ENCODE measurements around the gene RCL1. TPM values are rescaled to one million over a fixed set of nuclear protein-coding genes. Genes with fewer than 3 reads are reported as not detected.
"Not testable (repeated sequence)": the region's sequence is repeated elsewhere in the genome, so short reads cannot be mapped to it uniquely, and the experiment has no call there.

The RCL1 gene
- polyA plus RNA-seq, 3 donors from 2014 or later, result 13.6 to 31.3 (median 17.0) TPM

DNA sequence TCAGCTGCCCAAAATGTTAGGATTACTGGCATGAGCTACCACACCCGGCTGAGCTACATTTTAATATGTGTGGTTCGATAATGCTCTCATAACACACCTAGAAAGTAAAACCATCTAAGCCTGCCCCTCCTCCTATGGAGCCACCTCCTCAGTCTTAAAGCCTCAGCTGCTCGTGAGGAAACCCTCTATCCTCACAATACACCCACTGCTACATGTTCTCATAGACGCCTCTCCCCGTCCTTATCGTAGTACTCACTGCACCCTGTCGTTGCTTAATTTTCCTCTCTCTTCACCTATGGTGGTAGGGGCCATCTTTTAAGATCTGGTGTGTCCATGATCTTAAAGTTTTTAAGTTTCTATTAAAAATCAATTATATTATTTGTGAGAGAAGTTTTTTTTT, 72.9 kb downstream of the RCL1 start:
- H3K36me3 Mint-ChIP-seq, result peaks cover 11 to 27% (median 15%) of the 10 kb centered on the region in 3 donors
- peak overlapping the region in 1 of 6 donors; percentile 9 for H3K27ac Mint-ChIP-seq
- peaks cover 0 to 3% (median 0%) of the 10 kb centered on the region in 3 donors for H3K27me3 Mint-ChIP-seq (ENCODE audit: low read depth in 3 of 3)
- H3K9me3 Mint-ChIP-seq, result no peaks in the 10 kb centered on the region
- DNase-seq, result no peak
- peaks cover 0 to 4% of the 10 kb centered on the region in 2 donors for H3K4me1 Mint-ChIP-seq
- H3K4me3 Mint-ChIP-seq, result peak overlapping the region in 1 of 5 donors; percentile 23

DNA sequence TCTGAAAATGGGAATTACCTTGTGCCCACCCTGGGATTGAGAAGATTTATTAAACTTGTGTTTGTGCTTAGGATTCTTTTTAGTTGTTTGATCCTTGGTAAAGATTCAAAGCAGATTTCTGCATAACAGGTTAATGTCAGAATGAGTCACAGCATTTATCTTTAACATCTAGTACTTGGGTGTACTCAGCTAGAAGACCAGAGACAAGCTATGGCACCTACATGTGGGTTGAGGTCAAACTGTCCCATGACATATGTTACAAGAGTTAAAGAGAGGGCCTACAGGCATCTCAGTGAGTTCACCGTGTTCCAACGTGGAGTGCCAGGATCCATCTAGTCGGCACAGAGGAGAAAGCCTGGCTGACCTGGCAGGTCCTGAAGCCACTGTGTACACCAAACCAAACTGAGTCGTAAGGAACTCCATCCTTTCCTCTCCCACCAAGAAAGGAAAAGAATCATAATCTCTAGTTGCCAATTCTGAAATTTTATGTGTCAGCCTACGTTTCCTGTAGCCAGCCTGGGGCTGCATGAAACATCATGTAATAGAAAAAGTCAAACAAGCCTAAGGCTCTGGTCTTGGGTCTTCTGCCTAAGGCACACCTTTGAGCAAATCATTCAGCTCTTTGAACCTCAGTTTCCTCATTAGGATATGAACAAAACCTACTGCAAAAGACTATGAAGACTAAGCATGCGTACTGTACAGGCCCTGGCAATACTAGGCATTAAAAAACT, 73.7 kb downstream of the RCL1 start:
- Mint-ChIP-seq H3K9me3 (no peaks in the 10 kb centered on the region), H3K36me3 (peaks cover 6 to 22% (median 13%) of the 10 kb centered on the region in 3 donors), H3K4me3 (no peak overlapping the region), H3K4me1 (peaks cover 0 to 4% of the 10 kb centered on the region in 2 donors), H3K27ac (peak overlapping the region in 1 of 6 donors; percentile 48), H3K27me3 (ENCODE audit: low read depth in 3 of 3) (peaks cover 0 to 3% (median 0%) of the 10 kb centered on the region in 3 donors)
- DNase-seq, result no peak

DNA sequence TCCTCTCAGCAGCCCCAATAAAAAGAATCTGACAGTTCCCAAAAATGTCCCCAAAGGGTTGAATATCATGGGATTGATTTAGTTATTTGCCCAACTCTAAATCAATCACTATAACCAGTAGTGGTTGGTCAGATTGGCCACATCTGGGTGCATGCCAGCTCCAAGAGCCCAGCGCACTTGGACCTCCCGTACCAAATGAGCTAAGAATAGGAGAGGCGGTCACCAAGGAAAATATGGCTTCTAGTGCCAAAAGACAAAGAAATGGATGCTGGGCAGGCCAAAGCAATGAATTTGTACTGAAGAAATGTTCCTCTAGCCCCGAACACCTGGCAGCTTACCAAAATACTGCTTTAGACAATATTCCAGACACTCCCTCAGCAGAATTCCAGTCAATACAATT, 80.3 kb downstream of the RCL1 start:
- H3K4me1 Mint-ChIP-seq, result no peaks in the 10 kb centered on the region
- peaks cover 5 to 7% (median 6%) of the 10 kb centered on the region in 3 donors for H3K36me3 Mint-ChIP-seq
- no peak overlapping the region for H3K27ac Mint-ChIP-seq
- no peaks in the 10 kb centered on the region for H3K9me3 Mint-ChIP-seq
- no peak for DNase-seq
- peaks cover 0 to 2% (median 1%) of the 10 kb centered on the region in 3 donors for H3K27me3 Mint-ChIP-seq (ENCODE audit: low read depth in 3 of 3)
- no peak overlapping the region for H3K4me3 Mint-ChIP-seq

DNA sequence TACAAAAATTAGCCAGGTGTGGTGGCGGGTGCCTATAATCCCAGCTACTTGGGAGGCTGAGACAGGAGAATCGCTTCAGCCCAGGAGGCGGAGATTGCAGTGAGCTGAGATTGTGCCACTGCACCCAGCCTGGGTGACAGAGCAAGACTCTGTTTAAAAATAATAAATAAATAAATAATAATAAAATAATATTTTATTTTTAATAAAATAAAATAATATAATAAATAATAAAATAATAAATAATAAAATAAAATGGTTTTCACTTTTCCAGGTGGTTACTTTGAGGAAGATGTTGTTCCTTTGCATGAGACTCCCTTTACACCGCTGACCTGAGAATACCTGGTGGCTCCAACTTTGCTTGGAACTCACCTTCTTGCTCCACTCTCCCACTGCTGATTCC, 82.8 kb downstream of the RCL1 start:
- Mint-ChIP-seq H3K27me3 (ENCODE audit: low read depth in 3 of 3) (peaks cover 0 to 2% (median 1%) of the 10 kb centered on the region in 3 donors), H3K4me1 (no peaks in the 10 kb centered on the region), H3K9me3 (no peaks in the 10 kb centered on the region), H3K36me3 (peaks cover 3 to 10% (median 7%) of the 10 kb centered on the region in 3 donors), H3K4me3 (no peak overlapping the region), H3K27ac (no peak overlapping the region)
- DNase-seq, result no peak

DNA sequence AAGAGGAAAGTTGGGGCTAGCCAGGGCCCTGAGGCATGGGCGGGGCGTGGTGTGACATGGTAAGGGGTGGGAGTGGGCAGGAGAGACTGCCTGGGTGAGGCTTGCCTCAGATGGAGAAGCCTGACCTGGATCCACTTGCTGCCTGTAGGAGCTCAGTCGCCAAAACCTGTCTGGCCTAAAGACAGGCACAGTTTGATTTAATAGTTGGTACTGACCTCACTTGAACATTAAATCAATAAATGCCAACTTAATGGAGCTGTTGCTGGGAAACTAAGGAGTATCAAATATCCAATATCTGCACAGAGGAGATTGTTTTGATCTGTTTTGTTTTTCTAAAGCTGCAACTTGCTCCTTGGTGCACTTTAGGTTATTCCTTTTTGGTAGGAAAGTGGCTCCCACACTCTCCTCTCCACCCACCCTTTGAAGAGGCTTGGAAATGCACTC, 86.4 kb downstream of the RCL1 start:
- Mint-ChIP-seq H3K36me3 (peaks cover 3 to 13% (median 4%) of the 10 kb centered on the region in 3 donors), H3K9me3 (no peaks in the 10 kb centered on the region), H3K27me3 (ENCODE audit: low read depth in 3 of 3) (peaks cover 0 to 1% (median 0%) of the 10 kb centered on the region in 3 donors), H3K4me3 (no peak overlapping the region), H3K27ac (no peak overlapping the region), H3K4me1 (no peaks in the 10 kb centered on the region)
- no peak for DNase-seq

DNA sequence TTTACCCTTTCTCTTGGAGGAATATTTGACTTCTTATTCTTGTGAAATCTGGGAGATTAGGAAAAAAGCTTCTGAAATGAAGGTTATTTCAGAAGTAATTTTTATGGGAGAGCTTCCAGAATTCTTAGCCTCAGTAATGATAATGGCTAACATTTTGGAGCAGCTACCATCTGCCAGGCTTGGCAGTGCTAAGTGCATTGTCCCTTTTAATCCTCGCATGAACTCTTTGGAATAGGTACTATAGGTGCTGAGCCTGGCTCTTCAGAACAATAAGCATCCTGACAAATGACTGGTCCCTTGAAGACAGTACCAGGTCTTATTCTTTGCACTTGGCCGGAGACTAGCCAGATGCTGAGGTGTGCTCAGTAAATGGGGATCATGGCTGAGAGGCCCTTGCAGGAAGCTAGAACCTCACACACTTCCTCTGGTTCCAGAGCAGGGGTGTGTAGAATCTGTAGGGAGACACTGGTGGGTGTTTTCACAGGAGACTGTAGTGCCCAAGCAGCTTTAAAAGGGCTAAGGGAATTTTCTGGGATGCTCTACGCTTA, 90.7 kb downstream of the RCL1 start:
- Mint-ChIP-seq H3K4me3 (no peak overlapping the region), H3K9me3 (no peaks in the 10 kb centered on the region), H3K36me3 (peaks cover 0 to 3% (median 3%) of the 10 kb centered on the region in 3 donors), H3K27me3 (ENCODE audit: low read depth in 3 of 3) (peaks cover 0 to under 1% (median 0%) of the 10 kb centered on the region in 3 donors), H3K4me1 (no peaks in the 10 kb centered on the region), H3K27ac (no peak overlapping the region)
- DNase-seq, result no peak

DNA sequence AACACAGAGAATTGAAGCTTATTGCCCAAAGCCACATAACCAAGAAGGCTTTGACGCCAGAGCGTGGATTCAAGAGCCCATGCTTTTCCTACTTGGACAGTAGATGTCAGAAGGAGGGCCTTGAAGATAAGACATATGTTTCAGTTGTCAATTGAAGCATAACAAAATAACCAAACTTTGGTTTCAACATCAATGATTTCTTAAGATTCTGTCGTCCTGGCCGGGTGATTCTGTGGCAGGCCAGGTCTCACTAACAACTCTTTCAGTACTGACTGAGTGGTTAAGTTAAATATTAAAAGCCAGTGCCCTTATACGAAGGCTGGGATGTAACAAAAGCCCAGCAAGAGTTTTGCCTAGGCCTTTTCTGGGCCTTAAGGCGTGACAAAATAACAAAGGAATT, 94.0 kb downstream of the RCL1 start:
- H3K27ac Mint-ChIP-seq, result no peak overlapping the region
- H3K27me3 Mint-ChIP-seq (ENCODE audit: low read depth in 3 of 3), result peaks cover 0 to 2% (median 0%) of the 10 kb centered on the region in 3 donors
- H3K4me1 Mint-ChIP-seq, result no peaks in the 10 kb centered on the region
- DNase-seq, result no peak
- peaks cover 0 to 7% (median 3%) of the 10 kb centered on the region in 3 donors for H3K36me3 Mint-ChIP-seq
- no peaks in the 10 kb centered on the region for H3K9me3 Mint-ChIP-seq
- no peak overlapping the region for H3K4me3 Mint-ChIP-seq

DNA sequence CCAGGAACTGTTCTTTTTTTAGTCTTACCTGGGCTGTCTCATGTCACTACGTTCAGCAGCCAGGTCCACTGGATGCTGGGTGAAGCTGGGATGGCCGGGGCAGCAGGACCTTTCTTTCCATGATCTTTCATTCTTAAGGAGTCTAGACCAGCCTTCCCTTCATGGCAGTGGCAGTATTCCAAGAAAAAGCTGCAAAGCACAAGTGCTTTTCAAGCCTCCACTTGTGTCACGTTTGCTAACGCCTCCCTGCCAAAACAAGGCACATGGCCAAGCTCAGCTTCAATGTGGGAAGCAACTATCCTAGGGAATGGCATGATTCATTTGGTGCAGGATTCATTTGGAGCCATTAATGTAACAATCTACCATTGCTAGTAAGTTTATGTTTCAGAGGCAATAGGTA, 94.8 kb downstream of the RCL1 start:
- Mint-ChIP-seq H3K4me3 (no peak overlapping the region), H3K36me3 (peaks cover 0 to 7% (median 6%) of the 10 kb centered on the region in 3 donors), H3K27me3 (ENCODE audit: low read depth in 3 of 3) (peaks cover 0 to 4% (median 0%) of the 10 kb centered on the region in 3 donors), H3K4me1 (no peaks in the 10 kb centered on the region), H3K9me3 (peaks cover 0 to under 1% (median 0%) of the 10 kb centered on the region in 6 donors), H3K27ac (no peak overlapping the region)
- DNase-seq, result no peak

DNA sequence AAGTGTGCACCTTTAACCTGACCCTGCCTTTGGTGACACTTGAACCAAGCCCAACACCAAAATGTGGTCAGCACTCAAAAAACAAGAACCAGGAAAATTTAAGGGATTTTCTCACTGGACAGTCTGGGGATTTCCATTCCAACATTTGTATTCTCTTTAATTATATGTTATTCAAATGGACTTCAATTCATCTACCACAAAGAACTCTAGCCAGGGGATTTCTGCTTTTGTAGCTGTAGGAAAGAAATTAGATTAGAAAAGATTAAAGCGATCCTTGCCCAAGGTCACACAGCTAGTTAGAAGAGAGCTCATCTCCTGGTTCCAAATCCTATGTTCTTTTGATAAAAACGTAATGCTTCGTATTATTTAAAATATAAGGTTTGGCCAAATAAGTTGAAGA, 97.5 kb downstream of the RCL1 start:
- Mint-ChIP-seq H3K4me3 (no peak overlapping the region), H3K27me3 (ENCODE audit: low read depth in 3 of 3) (peaks cover 0 to 4% (median 0%) of the 10 kb centered on the region in 3 donors), H3K27ac (no peak overlapping the region), H3K9me3 (peaks cover 0 to 2% (median 0%) of the 10 kb centered on the region in 6 donors), H3K4me1 (no peaks in the 10 kb centered on the region), H3K36me3 (peaks cover 0 to 10% (median 7%) of the 10 kb centered on the region in 3 donors)
- DNase-seq, result no peak

DNA sequence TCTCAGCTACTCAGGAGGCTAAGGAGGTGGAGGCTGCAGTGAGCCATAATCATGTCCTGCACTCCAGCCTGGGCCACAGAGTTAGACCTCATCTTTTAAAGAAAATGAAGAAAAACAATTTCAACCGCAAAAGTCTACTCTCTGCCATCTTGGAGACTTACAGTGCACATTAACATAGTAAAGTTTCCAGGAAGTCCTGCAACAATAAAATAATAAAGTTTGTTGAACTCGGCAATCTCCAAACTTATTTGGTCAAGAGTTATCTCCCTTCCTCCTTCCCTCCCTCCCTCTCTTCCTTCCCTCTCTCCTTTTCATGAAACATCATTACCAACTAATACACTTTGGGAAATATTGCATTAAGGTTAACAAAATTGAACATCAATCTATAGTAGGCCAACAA, 98.2 kb downstream of the RCL1 start:
- Mint-ChIP-seq H3K27ac (no peak overlapping the region), H3K4me3 (no peak overlapping the region), H3K36me3 (peaks cover 3 to 10% (median 10%) of the 10 kb centered on the region in 3 donors), H3K27me3 (ENCODE audit: low read depth in 3 of 3) (peaks cover 0 to 4% (median 0%) of the 10 kb centered on the region in 3 donors), H3K4me1 (no peaks in the 10 kb centered on the region), H3K9me3 (peaks cover 0 to 3% (median under 1%) of the 10 kb centered on the region in 6 donors)
- no peak for DNase-seq

DNA sequence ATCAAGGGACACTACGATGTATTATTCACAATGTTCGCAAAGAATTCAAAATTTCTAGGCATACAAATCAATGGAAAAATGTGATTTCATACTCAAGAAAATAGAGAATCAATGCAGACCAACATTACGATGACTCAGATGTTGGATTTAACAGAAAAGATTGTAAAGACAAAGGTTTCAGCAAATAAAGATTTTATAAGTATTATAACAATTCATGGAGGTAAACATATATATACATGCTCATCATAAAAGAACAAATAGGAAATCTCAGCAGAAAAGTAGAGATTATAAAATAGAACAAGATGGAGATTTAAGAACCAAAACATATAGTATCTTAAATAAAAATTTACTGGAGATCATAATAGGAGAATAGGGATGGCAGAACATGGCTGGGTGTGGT, 98.9 kb downstream of the RCL1 start:
- Mint-ChIP-seq H3K9me3 (peaks cover 0 to 5% (median 3%) of the 10 kb centered on the region in 6 donors), H3K36me3 (peaks cover 3 to 10% (median 8%) of the 10 kb centered on the region in 3 donors), H3K27me3 (ENCODE audit: low read depth in 3 of 3) (peaks cover 0 to 4% (median 0%) of the 10 kb centered on the region in 3 donors), H3K4me3 (no peak overlapping the region), H3K4me1 (no peaks in the 10 kb centered on the region), H3K27ac (no peak overlapping the region)
- no peak for DNase-seq

DNA sequence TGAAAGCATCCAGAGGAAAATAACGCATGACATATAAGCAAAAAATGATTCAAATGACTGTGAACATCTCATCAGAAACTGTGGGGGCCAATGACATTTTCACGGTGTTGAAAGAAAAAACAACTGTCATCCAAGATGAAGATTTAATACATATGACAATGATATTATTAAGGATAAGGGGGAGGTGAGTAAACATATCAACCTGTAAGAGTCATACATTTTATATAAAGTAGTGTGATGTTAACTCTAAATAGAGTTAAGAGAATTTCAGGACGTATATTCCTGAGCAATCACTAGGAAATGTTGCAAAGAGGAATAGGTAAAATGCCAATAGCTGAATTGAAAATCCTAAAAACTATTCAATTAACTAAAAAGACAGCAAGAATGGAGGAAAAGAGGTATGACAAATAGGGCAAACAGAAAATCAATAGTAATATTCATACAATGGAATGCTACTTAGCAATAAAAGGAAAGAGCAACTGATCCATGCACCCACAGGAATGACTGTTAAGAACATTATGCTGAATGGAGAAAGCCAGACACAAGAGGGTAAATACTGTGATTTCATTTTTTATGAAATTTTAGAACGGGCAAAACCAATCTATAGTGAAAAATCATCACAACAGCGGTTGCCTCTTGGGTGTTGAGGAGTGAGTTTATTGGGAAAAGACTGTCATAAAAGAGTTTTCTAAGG, 99.9 kb downstream of the RCL1 start:
- no peak for DNase-seq
- peaks cover 0 to 5% (median under 1%) of the 10 kb centered on the region in 3 donors for H3K27me3 Mint-ChIP-seq (ENCODE audit: low read depth in 3 of 3)
- no peaks in the 10 kb centered on the region for H3K4me1 Mint-ChIP-seq
- peaks cover 3 to 12% (median 10%) of the 10 kb centered on the region in 3 donors for H3K36me3 Mint-ChIP-seq
- H3K27ac Mint-ChIP-seq, result no peak overlapping the region
- H3K9me3 Mint-ChIP-seq, result peaks cover 1 to 14% (median 9%) of the 10 kb centered on the region in 6 donors
- no peak overlapping the region for H3K4me3 Mint-ChIP-seq

DNA sequence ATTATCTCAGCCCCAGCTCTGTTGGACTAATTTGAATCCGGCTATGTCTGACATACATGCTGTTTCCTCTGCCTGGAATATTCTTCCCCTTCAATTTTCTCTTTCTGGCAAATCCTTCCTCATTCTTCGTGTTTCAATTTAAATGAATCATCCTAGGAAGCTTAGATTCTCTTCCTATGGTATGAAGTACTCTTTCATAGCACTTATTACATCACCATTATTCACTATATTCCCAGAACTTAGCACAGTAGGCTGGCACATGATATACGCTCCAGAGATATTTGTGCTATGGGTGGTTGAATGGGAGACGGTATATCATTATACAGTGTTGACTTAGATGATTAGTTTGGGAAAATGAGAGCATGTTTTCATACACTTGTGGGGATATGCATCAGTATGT, 101.3 kb downstream of the RCL1 start:
- no peaks in the 10 kb centered on the region for H3K4me1 Mint-ChIP-seq
- H3K4me3 Mint-ChIP-seq, result no peak overlapping the region
- DNase-seq, result no peak
- peaks cover 3 to 22% (median 21%) of the 10 kb centered on the region in 3 donors for H3K36me3 Mint-ChIP-seq
- H3K9me3 Mint-ChIP-seq, result peaks cover 15 to 29% (median 22%) of the 10 kb centered on the region in 6 donors
- H3K27me3 Mint-ChIP-seq (ENCODE audit: low read depth in 3 of 3), result peaks cover 2 to 4% (median 3%) of the 10 kb centered on the region in 3 donors
- no peak overlapping the region for H3K27ac Mint-ChIP-seq

DNA sequence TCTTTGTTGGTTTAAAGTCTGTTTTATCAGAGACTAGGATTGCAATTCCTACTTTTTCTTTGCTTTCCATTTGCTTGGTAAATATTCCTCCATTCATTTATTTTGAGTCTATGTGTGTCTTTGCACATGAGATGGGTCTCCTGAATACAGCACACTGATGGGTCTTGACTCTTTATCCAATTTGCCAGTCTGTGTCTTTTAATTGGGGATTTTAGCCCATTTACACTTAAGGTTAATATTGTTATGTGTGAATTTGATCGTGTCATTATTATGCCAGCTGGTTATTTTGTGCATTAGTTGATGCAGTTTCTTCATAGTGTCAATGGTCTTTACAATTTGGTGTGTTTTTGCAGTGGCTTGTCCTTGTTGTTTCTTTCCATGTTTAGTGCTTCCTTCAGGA, 107.1 kb downstream of the RCL1 start:
- not testable (repeated sequence) for H3K4me3 Mint-ChIP-seq; DNase-seq; H3K27me3 Mint-ChIP-seq (ENCODE audit: low read depth in 3 of 3)
- peaks cover 30 to 52% (median 38%) of the 10 kb centered on the region in 6 donors for H3K9me3 Mint-ChIP-seq
- peak overlapping the region in 1 of 6 donors; percentile 30 for H3K27ac Mint-ChIP-seq
- peaks cover 14% of the 10 kb centered on the region in 2 donors for H3K4me1 Mint-ChIP-seq
- H3K36me3 Mint-ChIP-seq, result peaks cover 10 to 36% (median 30%) of the 10 kb centered on the region in 3 donors
